Right atrium auricular region (tissue), 2 donors: Measurements from ENCODE around the gene LRRC75B. TPM values are rescaled to one million over a fixed set of nuclear protein-coding genes. Genes with fewer than 3 reads are reported as not detected.
A peak's percentile ranks its signal among the peaks of the same experiment; 100 is the strongest.
"Not testable (repeated sequence)": the region's sequence is repeated elsewhere in the genome, so short reads cannot be mapped to it uniquely, and the experiment has no call there.

Experiments used
- DNase-seq: peaks from one replicate; pipeline ENCODE4 v3.0.0-alpha.2; 2019; ENCODE audit warnings: low spot score
- H3K27ac ChIP-seq, 2 donors: fragments of 200-600 bp; sonication (generic); 1 replicate in 1 of 2; 2 replicates in 1 of 2; pipeline ENCODE4 v1.5.1; 2016 to 2019
- H3K27me3 ChIP-seq, 2 donors: fragments of 200-600 bp; sonication (generic); one replicate each; pipeline versions ENCODE4 v1.5.1 to v1.6.0; 2017 to 2019
- H3K36me3 ChIP-seq: fragments of 200-600 bp; sonication (generic); one replicate; pipeline ENCODE4 v1.5.1; 2016
- H3K4me1 ChIP-seq, 2 donors: fragments of 200-600 bp; sonication (generic); one replicate each; pipeline versions ENCODE4 v1.5.1 to v1.6.0; 2017 to 2019
- H3K4me3 ChIP-seq, 2 donors: fragments of 200-600 bp; sonication (generic); 1 replicate in 1 of 2; 2 replicates in 1 of 2; pipeline ENCODE4 v1.5.1; 2017 to 2019; ENCODE audit warnings: mild to moderate bottlenecking in 1 of 2, moderate library complexity in 1 of 2
- H3K9me3 ChIP-seq, 2 donors: fragments of 200-600 bp; sonication (generic); one replicate each; pipeline ENCODE4 v1.5.1; 2019
- CTCF ChIP-seq, 2 donors: fragments of 200-600 bp; sonication (generic); IDR thresholded peaks; one replicate each; pipeline ENCODE4 v1.5.1; 2019; ENCODE audit warnings: antibody characterized with exemption in 2 of 2
- total RNA-seq, 2 donors: library from RNA; depleted of rRNA; stranded (reverse); fragments of >200 nt; gene quantifications; one replicate each; pipeline ENCODE4 v1.1.0, GENCODE V29; 2016

The LRRC75B gene
- total RNA-seq, 2 donors from 2014 or later, result 3.0 to 7.5 TPM

DNA sequence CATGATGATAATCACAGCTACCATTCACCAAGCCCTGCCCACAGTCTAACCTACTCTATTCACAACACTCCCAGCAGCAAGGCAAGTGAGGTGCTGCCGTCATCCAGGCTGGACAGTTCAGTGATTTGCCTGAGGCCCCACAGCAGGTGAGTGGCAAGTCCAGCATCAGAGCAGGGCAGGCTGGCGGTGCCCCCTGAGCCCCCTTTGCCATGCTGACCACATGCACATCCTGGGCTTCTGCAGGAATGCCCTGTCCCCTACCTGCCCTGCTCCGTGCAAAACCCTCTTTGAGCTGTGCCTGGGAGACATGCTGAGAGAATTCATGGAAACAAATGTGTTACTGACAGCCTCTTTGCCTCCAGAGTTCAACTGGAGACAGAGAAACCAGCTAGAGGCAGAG is 17.0 kb upstream of the LRRC75B start:
- not testable (repeated sequence) for H3K4me1 ChIP-seq, H3K27ac ChIP-seq, H3K4me3 ChIP-seq, H3K9me3 ChIP-seq, H3K36me3 ChIP-seq, DNase-seq, H3K27me3 ChIP-seq

DNA sequence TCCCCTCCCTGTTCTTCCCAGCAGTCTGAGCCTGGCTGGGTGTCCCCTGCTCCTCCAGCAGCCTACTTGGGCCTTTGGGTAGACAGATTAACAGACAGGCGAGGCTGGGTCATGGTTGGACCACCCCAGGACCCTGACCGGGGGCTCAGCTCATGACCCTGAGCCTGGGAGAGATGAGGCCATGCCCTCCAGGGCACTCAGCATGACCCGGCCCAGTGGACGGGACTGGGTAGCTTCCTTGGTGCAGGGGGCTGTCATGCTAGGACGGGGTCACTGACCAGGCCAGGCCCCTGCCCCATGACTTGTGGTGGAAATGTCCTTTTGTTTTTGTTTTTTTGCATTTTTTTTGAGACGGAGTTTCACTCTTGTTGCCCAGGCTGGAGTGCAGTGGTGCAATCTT is 15.5 kb upstream of the LRRC75B start:
- H3K9me3 ChIP-seq, H3K4me1 ChIP-seq, H3K27me3 ChIP-seq, H3K27ac ChIP-seq, DNase-seq, H3K4me3 ChIP-seq, H3K36me3 ChIP-seq: not testable (repeated sequence)

DNA sequence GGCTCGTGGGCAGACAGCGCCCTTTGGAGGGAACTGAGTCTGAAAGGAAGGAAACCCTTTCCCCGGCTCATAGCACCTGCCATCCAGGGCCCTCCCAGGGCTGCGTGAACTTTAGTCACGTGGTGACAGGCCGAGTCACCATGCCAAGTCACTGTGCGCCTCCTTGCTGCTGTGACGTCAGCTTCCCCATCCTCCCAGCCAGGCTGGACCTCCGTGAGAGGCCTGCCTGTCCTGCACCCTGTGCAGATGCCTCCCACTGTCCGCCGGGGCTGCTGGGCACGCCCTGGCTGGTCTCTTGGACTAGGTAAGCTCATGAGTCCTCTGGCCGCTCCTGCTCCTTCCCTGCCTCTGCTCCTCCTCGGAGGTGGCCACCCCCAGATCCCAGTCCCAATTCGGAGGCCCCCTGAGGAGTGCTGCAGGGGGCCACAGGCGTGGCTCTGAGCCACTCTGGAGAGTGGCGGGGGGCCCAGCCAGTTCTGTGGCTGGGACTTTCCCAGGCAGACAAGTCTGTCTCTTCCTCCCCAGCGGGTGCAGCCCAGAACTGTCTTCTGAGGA is 14.6 kb upstream of the LRRC75B start:
- H3K9me3 ChIP-seq, H3K36me3 ChIP-seq, H3K27me3 ChIP-seq, H3K27ac ChIP-seq, DNase-seq, H3K4me3 ChIP-seq: not testable (repeated sequence)
- H3K4me1 ChIP-seq, result peaks cover 0 to 12% of the 10 kb centered on the region in 2 donors

- H3K4me1 ChIP-seq, result peaks cover 0 to 18% of the 10 kb centered on the region in 2 donors
- H3K27me3 ChIP-seq, H3K27ac ChIP-seq, H3K4me3 ChIP-seq, H3K36me3 ChIP-seq, H3K9me3 ChIP-seq, DNase-seq: not testable (repeated sequence)
These were observed 13.5 kb upstream of the LRRC75B start for GRCh38 chr22:24606340-24606739.

GRCh38 chr22:24603770-24604629 is 11.1 kb upstream of the LRRC75B start:
- not testable (repeated sequence) for H3K9me3 ChIP-seq, H3K27me3 ChIP-seq, H3K36me3 ChIP-seq, DNase-seq, H3K27ac ChIP-seq
- H3K4me1 ChIP-seq, result peaks cover 0 to 25% of the 10 kb centered on the region in 2 donors
- H3K4me3 ChIP-seq, result peak overlapping the region in 1 of 2 donors; percentile 12

- not testable (repeated sequence) for H3K27me3 ChIP-seq, H3K36me3 ChIP-seq, H3K27ac ChIP-seq, DNase-seq, H3K9me3 ChIP-seq
- Histone ChIP-seq H3K4me1 (peaks cover 0 to 25% of the 10 kb centered on the region in 2 donors), H3K4me3 (peak within 1 kb of the TSS in 1 of 2 donors; percentile 12)
These were observed 10.2 kb upstream of the LRRC75B start, which contains the start of gene GGT1 for GRCh38 chr22:24602847-24603769. Gene GGT1 (plus strand): TSS chr22:24603193. CDS start chr22:24611082, 7,889 bp downstream.

- peaks cover 0 to 25% of the 10 kb centered on the region in 2 donors for H3K4me1 ChIP-seq
- H3K27ac ChIP-seq, DNase-seq, H3K27me3 ChIP-seq, H3K36me3 ChIP-seq, H3K9me3 ChIP-seq, H3K4me3 ChIP-seq: not testable (repeated sequence)
These were observed 9.4 kb upstream of the LRRC75B start for GRCh38 chr22:24602105-24602749.

DNA sequence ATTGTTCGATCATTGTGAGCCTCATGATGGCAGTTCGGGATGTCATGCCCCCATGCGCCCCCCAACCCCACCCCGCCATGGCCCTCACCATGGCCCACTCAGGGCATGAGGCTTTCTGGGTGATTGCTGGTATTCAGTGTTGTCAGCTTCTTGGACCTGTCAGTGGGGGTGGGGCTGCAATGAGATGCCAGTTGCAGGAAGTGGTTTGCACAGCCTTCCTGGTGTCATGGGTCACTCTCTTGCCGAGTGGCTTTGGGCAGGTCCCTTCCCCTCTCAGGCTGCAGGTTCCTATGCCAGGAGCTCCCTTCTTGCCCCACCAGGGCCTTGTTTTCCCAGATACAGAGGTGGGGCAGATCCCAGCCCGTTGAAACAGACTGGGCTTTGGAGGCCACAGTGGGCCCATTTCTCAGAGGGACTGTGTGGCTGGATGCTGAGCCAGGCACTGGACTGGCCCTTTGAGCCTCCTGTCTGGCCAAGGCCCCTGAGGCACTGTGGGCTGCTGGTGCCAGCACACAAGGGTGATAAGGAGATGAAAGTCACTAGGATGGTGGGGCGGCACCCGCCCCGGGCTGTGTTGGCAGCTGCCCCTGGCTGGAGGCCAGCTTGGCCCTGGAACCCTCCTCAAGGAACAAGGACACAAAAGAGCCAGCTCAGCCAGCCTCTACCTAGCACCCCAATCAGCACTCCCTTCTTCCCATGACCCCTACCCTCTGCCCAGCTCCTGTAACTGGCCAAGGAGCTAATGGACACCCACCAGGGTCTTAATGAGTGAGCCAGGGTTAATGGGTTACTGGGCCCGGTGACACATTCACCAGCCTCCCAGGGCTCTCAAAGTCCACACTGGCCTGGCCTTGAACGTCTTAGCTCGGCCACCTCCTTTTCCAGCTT is 8.6 kb upstream of the LRRC75B start:
- peaks cover 0 to 25% of the 10 kb centered on the region in 2 donors for H3K4me1 ChIP-seq
- no peaks in the 10 kb centered on the region for H3K27me3 ChIP-seq
- no peak for DNase-seq
- H3K9me3 ChIP-seq, result no peaks in the 10 kb centered on the region
- H3K36me3 ChIP-seq, result no peaks in the 10 kb centered on the region
- no peak overlapping the region for H3K27ac ChIP-seq
- H3K4me3 ChIP-seq, result no peak overlapping the region
- no peak for TF ChIP-seq CTCF (IDR thresholded peaks at IDR 0.05)

GRCh38 chr22:24599958-24600715 is 7.3 kb upstream of the LRRC75B start:
- peaks cover 0 to 25% of the 10 kb centered on the region in 2 donors for H3K4me1 ChIP-seq
- H3K9me3 ChIP-seq, DNase-seq, H3K4me3 ChIP-seq, H3K36me3 ChIP-seq, H3K27ac ChIP-seq, H3K27me3 ChIP-seq: not testable (repeated sequence)
